Nephron (organoid): ENCODE results near the gene PLEKHG5.
"Not testable (repeated sequence)": the region's sequence is repeated elsewhere in the genome, so short reads cannot be mapped to it uniquely, and the experiment has no call there.

Source experiments
- H3K27ac Mint-ChIP-seq, 3 experiments: 2 replicates each; pipeline ENCODE4 v1.8.0; 2020; ENCODE audit warnings: mixed read lengths in 3 of 3, mild to moderate bottlenecking in 2 of 3, moderate library complexity in 1 of 3
- H3K27me3 Mint-ChIP-seq: 2 replicates; pipeline ENCODE4 v1.8.0; 2021; ENCODE audit warnings: low read depth, mild to moderate bottlenecking, moderate library complexity, mixed read lengths
- H3K36me3 Mint-ChIP-seq: 2 replicates; pipeline ENCODE4 v1.8.0; 2020; ENCODE audit warnings: low read depth, mixed read lengths
- H3K4me1 Mint-ChIP-seq: 2 replicates; pipeline ENCODE4 v1.8.0; 2020; ENCODE audit warnings: mixed read lengths
- H3K4me3 Mint-ChIP-seq, 3 experiments: 2 replicates each; pipeline ENCODE4 v1.8.0; 2020; ENCODE audit warnings: mild to moderate bottlenecking in 3 of 3, mixed read lengths in 3 of 3, moderate library complexity in 2 of 3
- H3K9me3 Mint-ChIP-seq: 2 replicates; pipeline ENCODE4 v1.8.0; 2020; ENCODE audit warnings: mixed read lengths
- CTCF ChIP-seq, 3 experiments: fragments of 200-600 bp; sonication (generic); IDR thresholded peaks; one replicate each; pipeline ENCODE4 v1.5.0; 2021; ENCODE audit warnings: antibody characterized with exemption in 3 of 3; ENCODE audit not compliant: unreplicated experiment in 3 of 3

PLEKHG5 gene

GRCh38 chr1:6443339-6444115, 47.9 kb downstream of the PLEKHG5 start:
- Mint-ChIP-seq H3K4me1 (no peaks in the 10 kb centered on the region), H3K27ac (no peak overlapping the region), H3K9me3 (no peaks in the 10 kb centered on the region), H3K36me3 (no peaks in the 10 kb centered on the region), H3K27me3 (peaks cover 66% of the 10 kb centered on the region), H3K4me3 (no peak overlapping the region)
- TF ChIP-seq CTCF (IDR thresholded peaks at IDR 0.05; ENCODE audit: unreplicated experiment in 3 of 3): no peak

DNA sequence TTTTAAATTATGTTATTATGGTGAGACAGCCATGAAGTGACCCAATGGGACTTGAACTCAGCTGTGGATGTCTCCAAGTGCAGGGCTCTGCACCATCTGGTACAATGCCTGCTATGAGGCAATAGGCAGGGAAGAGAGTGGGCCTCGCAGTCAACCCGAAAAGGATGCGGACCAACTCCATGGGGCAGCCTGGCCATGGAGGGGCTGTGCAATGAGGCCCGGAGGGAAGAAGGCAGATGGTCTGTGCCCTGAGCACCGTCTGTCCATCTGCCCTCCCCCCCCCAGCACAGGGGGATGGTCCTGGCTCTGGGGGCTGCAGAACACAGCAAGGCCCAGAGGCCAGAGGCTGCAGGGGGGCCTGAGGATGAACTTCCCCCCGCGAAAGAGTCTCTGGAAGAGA, 49.9 kb downstream of the PLEKHG5 start:
- Mint-ChIP-seq H3K4me3 (no peak overlapping the region), H3K27ac (no peak overlapping the region)
- TF ChIP-seq CTCF (IDR thresholded peaks at IDR 0.05; ENCODE audit: unreplicated experiment in 3 of 3): no peak

DNA sequence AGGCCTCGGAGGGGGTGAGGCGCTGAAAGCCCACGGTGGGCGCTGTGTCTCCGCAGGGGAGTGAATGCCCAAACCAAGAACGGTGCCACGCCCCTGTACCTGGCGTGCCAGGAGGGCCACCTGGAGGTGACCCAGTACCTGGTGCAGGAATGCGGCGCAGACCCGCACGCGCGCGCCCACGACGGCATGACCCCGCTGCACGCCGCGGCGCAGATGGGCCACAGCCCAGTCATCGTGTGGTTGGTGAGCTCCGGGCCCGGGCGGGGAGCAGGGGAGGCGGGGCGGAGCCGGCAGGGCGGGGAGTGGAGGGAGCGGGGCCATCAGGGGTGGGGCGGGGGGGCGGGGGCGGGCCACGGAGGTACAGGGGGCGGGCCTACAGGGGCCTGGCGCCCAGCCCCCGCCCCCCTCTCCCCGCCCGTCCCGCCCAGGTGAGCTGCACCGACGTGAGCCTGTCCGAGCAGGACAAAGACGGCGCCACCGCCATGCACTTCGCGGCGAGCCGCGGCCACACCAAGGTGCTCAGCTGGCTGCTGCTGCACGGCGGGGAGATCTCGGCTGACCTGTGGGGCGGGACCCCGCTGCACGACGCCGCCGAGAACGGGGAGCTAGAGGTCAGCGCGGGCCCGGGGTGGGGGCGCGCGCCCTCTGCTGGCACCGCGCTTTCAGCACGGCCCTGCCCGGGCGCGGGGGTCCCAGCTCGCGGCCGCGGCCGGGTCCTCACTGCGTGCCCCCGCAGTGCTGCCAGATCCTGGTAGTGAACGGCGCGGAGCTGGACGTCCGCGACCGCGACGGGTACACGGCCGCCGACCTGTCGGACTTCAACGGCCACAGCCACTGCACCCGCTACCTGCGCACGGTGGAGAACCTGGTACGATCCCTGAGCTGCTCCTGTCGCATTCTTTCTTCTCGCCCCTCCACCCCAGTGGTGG, 51.0 kb downstream of the PLEKHG5 start:
- TF ChIP-seq CTCF (IDR thresholded peaks at IDR 0.05; ENCODE audit: unreplicated experiment in 3 of 3): peak; percentile 29 to 56 (median 31)
- no peak overlapping the region for H3K27ac Mint-ChIP-seq
- peaks cover 60% of the 10 kb centered on the region for H3K27me3 Mint-ChIP-seq
- H3K4me1 Mint-ChIP-seq: no peaks in the 10 kb centered on the region
- peak overlapping the region in 2 of 3 experiments; percentile 21 to 35 for H3K4me3 Mint-ChIP-seq
- H3K9me3 Mint-ChIP-seq: no peaks in the 10 kb centered on the region
- H3K36me3 Mint-ChIP-seq: no peaks in the 10 kb centered on the region

More for the DNA sequence above, 49.9 kb downstream of the PLEKHG5 start:
- Mint-ChIP-seq H3K27me3 (peaks cover 70% of the 10 kb centered on the region), H3K4me1 (no peaks in the 10 kb centered on the region), H3K36me3 (no peaks in the 10 kb centered on the region), H3K9me3 (no peaks in the 10 kb centered on the region)

- Mint-ChIP-seq H3K27me3 (peaks cover 59% of the 10 kb centered on the region), H3K27ac (peak overlapping the region in 1 of 3 experiments; percentile 45), H3K4me3 (peak overlapping the region in 1 of 3 experiments; percentile 54), H3K36me3 (no peaks in the 10 kb centered on the region), H3K9me3 (no peaks in the 10 kb centered on the region), H3K4me1 (peaks cover 10% of the 10 kb centered on the region)
- TF ChIP-seq CTCF (IDR thresholded peaks at IDR 0.05; ENCODE audit: unreplicated experiment in 3 of 3): peak; percentile 94 to 95 (median 94)
These were observed 53.4 kb downstream of the PLEKHG5 start for GRCh38 chr1:6438047-6438525.

GRCh38 chr1:6437012-6437700, 54.3 kb downstream of the PLEKHG5 start:
- not testable (repeated sequence) for H3K27ac Mint-ChIP-seq, H3K4me1 Mint-ChIP-seq, H3K9me3 Mint-ChIP-seq, H3K36me3 Mint-ChIP-seq, H3K4me3 Mint-ChIP-seq
- H3K27me3 Mint-ChIP-seq: peaks cover 56% of the 10 kb centered on the region
- peak in 2 of 3 experiments; percentile 12 to 36 for TF ChIP-seq CTCF (IDR thresholded peaks at IDR 0.05; ENCODE audit: unreplicated experiment in 3 of 3)

- not testable (repeated sequence) for H3K4me1 Mint-ChIP-seq, H3K27ac Mint-ChIP-seq, H3K9me3 Mint-ChIP-seq, H3K36me3 Mint-ChIP-seq, H3K4me3 Mint-ChIP-seq
- H3K27me3 Mint-ChIP-seq: peaks cover 48% of the 10 kb centered on the region
These were observed 55.2 kb downstream of the PLEKHG5 start for GRCh38 chr1:6436277-6436676.
